Endothelial cell of umbilical vein (primary cell): Measurements from ENCODE around the gene INTS6. TPM values are rescaled to one million over a fixed set of nuclear protein-coding genes. Genes with fewer than 3 reads are reported as not detected.

Experiments used
- BruUV-seq: library from RNA; stranded (reverse); fragments of 400-500 nt; replicated peaks from 2 replicates; lab custom pipeline; 2021; lab: Mats Ljungman, UMichigan
- CTCF ChIA-PET: fragments of 300-600, 350-600 bp; sonication (Branson Sonifier 250); formaldehyde crosslinking; loops from one replicate; lab custom pipeline; 2021; ENCODE audit warnings: antibody characterized with exemption, inconsistent platforms; lab: Charles Lee
- POLR2A ChIA-PET: fragments of 300-600, 350-600 bp; sonication (Branson Sonifier 250); formaldehyde crosslinking; loops from one replicate; lab custom pipeline; 2021; ENCODE audit warnings: antibody characterized with exemption, inconsistent platforms; lab: Charles Lee
- DNase-seq: peaks from one replicate; pipeline ENCODE4 v3.0.0-alpha.2; 2011; ENCODE audit warnings: low read depth, low spot score
- FAIRE-seq: peaks from 2 replicates; lab custom pipeline; 2011; peaks lifted over from hg19 to GRCh38; lab: Jason Lieb, UNC
- H2AFZ ChIP-seq: 2 replicates; pipeline ENCODE4 v1.6.0; 2012; ENCODE audit warnings: low read depth, low read length, control low read depth, inconsistent platforms
- H3K27ac ChIP-seq: 2 replicates; pipeline ENCODE4 v1.5.1; 2011; ENCODE audit warnings: low read depth, mild to moderate bottlenecking, control low read depth, low read length, moderate library complexity; ENCODE audit not compliant: insufficient read depth
- H3K27me3 ChIP-seq, 2 experiments: 2 replicates each; pipeline versions ENCODE4 v1.6.0 to v1.6.1; 2011; ENCODE audit warnings: low read length in 2 of 2, mixed read lengths in 1 of 2; ENCODE audit not compliant: control insufficient read depth in 2 of 2, insufficient read depth in 2 of 2
- H3K36me3 ChIP-seq, 2 experiments: 2 replicates in 1 of 2; 3 replicates in 1 of 2; pipeline ENCODE4 v1.5.1; 2011; ENCODE audit warnings: low read length in 2 of 2, mild to moderate bottlenecking in 1 of 2, moderate library complexity in 1 of 2; ENCODE audit not compliant: control insufficient read depth in 2 of 2, insufficient read depth in 2 of 2; ENCODE audit errors: extremely low read depth in 1 of 2
- H3K4me1 ChIP-seq: 3 replicates; pipeline ENCODE4 v1.5.1; 2011; ENCODE audit warnings: mild to moderate bottlenecking, low read length; ENCODE audit not compliant: control insufficient read depth, insufficient read depth; ENCODE audit errors: extremely low read depth
- H3K4me2 ChIP-seq: 2 replicates; pipeline ENCODE4 v1.6.1; 2011; ENCODE audit warnings: low read length, control low read depth, mixed read lengths; ENCODE audit not compliant: insufficient read depth
- H3K4me3 ChIP-seq, 3 experiments: fragments of 200-600 bp in 1 of 3; sonication (generic), shearing (Covaris generic) in 1 of 3; replicated peaks in 1 of 3; 2 replicates each; pipeline ENCODE4 v1.5.1; 2011 to 2016; ENCODE audit warnings: control low read depth in 3 of 3, low read length in 3 of 3, mild to moderate bottlenecking in 2 of 3, inconsistent platforms in 1 of 3, low read depth in 1 of 3, moderate library complexity in 1 of 3; ENCODE audit not compliant: insufficient read depth in 1 of 3
- H3K79me2 ChIP-seq: 2 replicates; pipeline ENCODE4 v1.6.0; 2012; ENCODE audit warnings: low read length, inconsistent platforms; ENCODE audit not compliant: control insufficient read depth, insufficient read depth
- H3K9ac ChIP-seq: replicated peaks from 2 replicates; pipeline ENCODE3; 2011; ENCODE audit warnings: low read length, control low read depth; ENCODE audit not compliant: insufficient read depth; ENCODE audit errors: extremely low read depth
- H3K9me1 ChIP-seq: replicated peaks from 3 replicates; pipeline ENCODE4 v1.6.0; 2011; ENCODE audit warnings: mild to moderate bottlenecking, low read length; ENCODE audit not compliant: control insufficient read depth, insufficient read depth; ENCODE audit errors: extremely low read depth
- H3K9me3 ChIP-seq: replicated peaks from 2 replicates; pipeline ENCODE4 v1.5.1; 2012; ENCODE audit warnings: low read length, inconsistent platforms; ENCODE audit not compliant: control insufficient read depth, insufficient read depth
- H4K20me1 ChIP-seq: replicated peaks from 2 replicates; pipeline ENCODE3; 2011; ENCODE audit warnings: mild to moderate bottlenecking, low read length; ENCODE audit not compliant: control insufficient read depth, insufficient read depth; ENCODE audit errors: extremely low read depth
- EZH2 ChIP-seq: IDR thresholded peaks from 2 replicates; pipeline ENCODE4 v1.6.1; 2012; ENCODE audit warnings: borderline replicate concordance, low read depth, mild to moderate bottlenecking, moderate library complexity, low read length, inconsistent platforms; ENCODE audit not compliant: severe bottlenecking
- FOS ChIP-seq: IDR thresholded peaks from 2 replicates; pipeline ENCODE4 v1.6.1; 2011; ENCODE audit warnings: mild to moderate bottlenecking, low read length, moderate library complexity, borderline replicate concordance; ENCODE audit not compliant: insufficient read depth
- GATA2 ChIP-seq: IDR thresholded peaks from 2 replicates; pipeline ENCODE4 v1.7.0; 2011; ENCODE audit warnings: low read depth, mild to moderate bottlenecking, moderate library complexity, mixed read lengths, low read length; ENCODE audit not compliant: insufficient read length, insufficient read depth
- JUN ChIP-seq: IDR thresholded peaks from 2 replicates; pipeline ENCODE4 v1.6.1; 2011; ENCODE audit warnings: borderline replicate concordance, low read depth; ENCODE audit not compliant: insufficient read length, insufficient read depth
- MYC ChIP-seq: IDR thresholded peaks from one replicate; pipeline ENCODE4 v1.6.1; 2011; ENCODE audit warnings: mild to moderate bottlenecking, low read depth, low read length
- POLR2A ChIP-seq: IDR thresholded peaks from 2 replicates; pipeline ENCODE4 v1.6.1; 2012; ENCODE audit warnings: low read depth, mild to moderate bottlenecking, control low read depth, low read length
- POLR2AphosphoS5 ChIP-seq: IDR thresholded peaks from 2 replicates; pipeline ENCODE4 v1.6.1; 2012; ENCODE audit warnings: low read depth, mild to moderate bottlenecking, control low read depth, low read length, moderate library complexity; ENCODE audit not compliant: insufficient read depth
- dilution Hi-C: fragments of 300-500 bp; cut with MboI; formaldehyde crosslinking; loops from one replicate; pipeline ENCODE4 v1.15.0; 2019; ENCODE audit warnings: low sequenced_read_pairs; ENCODE audit not compliant: extremely low pct_ligation_motif_present
- intact Hi-C: fragments of 100-400 bp; cut with micrococcal nuclease; formaldehyde crosslinking; loops from one replicate; pipeline ENCODE4 v1.10.0; 2022
- polyA plus RNA-seq, 4 experiments: library from polyadenylated mRNA; depleted of rRNA in 3 of 4; stranded (reverse) in 3 of 4; unstranded in 1 of 4; fragments of >200 nt; gene quantifications; 2 replicates each; pipeline versions ENCODE4 v1.2.1 to v1.2.3, GENCODE V29; 2011 to 2012; ENCODE audit warnings: missing spikeins in 1 of 4
- total RNA-seq: library from RNA; stranded (reverse); gene quantifications from 2 replicates; pipeline ENCODE4 v1.2.3, GENCODE V29; 2021
- TF ChIP-seq, protein P1 (sequence below): IDR thresholded peaks from 2 replicates; pipeline ENCODE4 v1.6.1; 2011; ENCODE audit not compliant: insufficient read depth, insufficient read length
- TF ChIP-seq, protein P2 (sequence below), 2 donors: IDR thresholded peaks; 1 replicate in 1 of 2; 2 replicates in 1 of 2; pipeline ENCODE4 v1.5.1; 2011; ENCODE audit warnings: low read length in 2 of 2, mild to moderate bottlenecking in 2 of 2, moderate library complexity in 2 of 2, control low read depth in 1 of 2, inconsistent platforms in 1 of 2, low read depth in 1 of 2; ENCODE audit not compliant: insufficient read depth in 1 of 2; ENCODE audit errors: extremely low read depth in 1 of 2

INTS6 gene
- total and polyA plus RNA-seq, 2 donors (not counting 3 experiments of a cell fraction or from before 2014, with no cell fraction given) = 9.5 to 45.4 TPM

DNA sequence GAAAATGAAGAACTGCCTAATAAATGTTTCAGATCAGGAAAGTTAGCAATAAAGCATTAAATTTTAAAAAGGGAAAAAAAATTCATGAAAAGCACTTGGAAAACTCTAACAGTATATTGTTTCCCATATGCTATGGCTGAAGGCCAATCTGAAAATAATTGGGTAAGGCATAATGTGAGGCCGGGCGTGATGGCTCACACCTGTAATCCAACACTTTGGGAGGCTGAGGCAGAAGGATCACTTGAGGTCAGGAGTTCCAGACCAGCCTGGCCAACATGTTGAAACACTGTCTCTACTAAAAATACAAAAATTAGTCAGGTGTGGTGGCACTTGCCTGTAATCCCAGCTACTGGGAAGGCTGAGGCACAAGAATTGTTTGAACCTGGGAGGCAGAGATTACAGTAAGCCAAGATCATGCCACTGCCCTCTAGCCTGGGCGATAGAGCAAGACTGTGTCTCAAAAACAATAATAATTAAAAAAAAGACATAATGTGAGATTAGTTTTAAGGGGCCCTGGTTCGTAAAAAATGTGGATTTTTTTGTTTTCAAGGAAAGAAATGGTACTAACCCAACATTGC, 15.2 kb downstream of the INTS6 start:
- Histone ChIP-seq H3K27me3 (no peaks in the 10 kb centered on the region), H3K36me3 (no peaks in the 10 kb centered on the region), H3K4me3 (no peak overlapping the region), H3K9me1 (peaks cover 2% of the 10 kb centered on the region), H3K79me2 (no peaks in the 10 kb centered on the region), H3K9ac (no peak overlapping the region), H3K9me3 (no peaks in the 10 kb centered on the region), H4K20me1 (no peaks in the 10 kb centered on the region), H3K4me1 (no peaks in the 10 kb centered on the region), H2AFZ (no peak overlapping the region), H3K27ac (no peak overlapping the region), H3K4me2 (no peak overlapping the region)
- dilution Hi-C loops = no loop called here
- FAIRE-seq = no peak
- POLR2A ChIA-PET = interaction anchor here (2.7 kb wide), 1 partner anchor 15 kb away, joined by 16 read pairs; the partner anchor contains the start of gene INTS6
- CTCF ChIA-PET = no interaction called here
- intact Hi-C loops = loop anchor here (5.0 kb wide), 1 partner anchor 690 kb away; the partner anchor contains the start of gene NEK5
- no peak for TF ChIP-seq JUN
- TF ChIP-seq EZH2 = no peak
- TF ChIP-seq MYC = no peak
- no peak for TF ChIP-seq POLR2AphosphoS5
- TF ChIP-seq, protein P1, sequence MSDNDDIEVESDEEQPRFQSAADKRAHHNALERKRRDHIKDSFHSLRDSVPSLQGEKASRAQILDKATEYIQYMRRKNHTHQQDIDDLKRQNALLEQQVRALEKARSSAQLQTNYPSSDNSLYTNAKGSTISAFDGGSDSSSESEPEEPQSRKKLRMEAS = no peak
- TF ChIP-seq FOS = no peak
- no peak for TF ChIP-seq POLR2A
- no peak for TF ChIP-seq GATA2
- TF ChIP-seq, protein P2, sequence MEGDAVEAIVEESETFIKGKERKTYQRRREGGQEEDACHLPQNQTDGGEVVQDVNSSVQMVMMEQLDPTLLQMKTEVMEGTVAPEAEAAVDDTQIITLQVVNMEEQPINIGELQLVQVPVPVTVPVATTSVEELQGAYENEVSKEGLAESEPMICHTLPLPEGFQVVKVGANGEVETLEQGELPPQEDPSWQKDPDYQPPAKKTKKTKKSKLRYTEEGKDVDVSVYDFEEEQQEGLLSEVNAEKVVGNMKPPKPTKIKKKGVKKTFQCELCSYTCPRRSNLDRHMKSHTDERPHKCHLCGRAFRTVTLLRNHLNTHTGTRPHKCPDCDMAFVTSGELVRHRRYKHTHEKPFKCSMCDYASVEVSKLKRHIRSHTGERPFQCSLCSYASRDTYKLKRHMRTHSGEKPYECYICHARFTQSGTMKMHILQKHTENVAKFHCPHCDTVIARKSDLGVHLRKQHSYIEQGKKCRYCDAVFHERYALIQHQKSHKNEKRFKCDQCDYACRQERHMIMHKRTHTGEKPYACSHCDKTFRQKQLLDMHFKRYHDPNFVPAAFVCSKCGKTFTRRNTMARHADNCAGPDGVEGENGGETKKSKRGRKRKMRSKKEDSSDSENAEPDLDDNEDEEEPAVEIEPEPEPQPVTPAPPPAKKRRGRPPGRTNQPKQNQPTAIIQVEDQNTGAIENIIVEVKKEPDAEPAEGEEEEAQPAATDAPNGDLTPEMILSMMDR (IDR thresholded peaks at IDR 0.05; ENCODE audit: extremely low read depth in 1 of 2, insufficient read depth in 1 of 2, low read depth in 1 of 2, low read length in 2 of 2) = no peak
- DNase-seq = no peak
- no TSS peak for BruUV-seq
